ENCODE data around the gene SCARB2.

The SCARB2 gene

DNA sequence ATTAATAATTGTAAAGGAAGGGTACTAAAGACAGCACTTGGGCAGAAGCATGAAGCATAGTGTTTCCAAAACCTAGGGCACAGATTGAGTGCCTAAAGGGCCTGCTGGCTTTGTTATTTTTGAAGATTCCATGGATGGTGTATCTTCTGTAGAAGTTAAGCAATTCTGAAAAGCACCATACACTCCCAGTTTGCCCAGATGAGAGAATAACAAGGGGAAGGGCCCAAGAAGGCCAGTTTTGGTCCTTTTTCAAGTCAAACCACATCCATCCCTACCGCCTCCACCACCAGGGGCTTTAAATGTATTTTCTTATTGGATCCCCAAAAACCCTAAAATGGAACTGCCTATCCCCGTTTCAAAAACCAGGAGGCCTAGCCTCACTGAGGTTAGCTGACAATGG is 17.2 kb downstream of the SCARB2 start:
- no peak overlapping the region for H3K4me3 ChIP-seq (ENCODE audit: low read depth, low read length)
- no peak for DNase-seq (ENCODE audit: low read depth)
- TF ChIP-seq, protein P1, sequence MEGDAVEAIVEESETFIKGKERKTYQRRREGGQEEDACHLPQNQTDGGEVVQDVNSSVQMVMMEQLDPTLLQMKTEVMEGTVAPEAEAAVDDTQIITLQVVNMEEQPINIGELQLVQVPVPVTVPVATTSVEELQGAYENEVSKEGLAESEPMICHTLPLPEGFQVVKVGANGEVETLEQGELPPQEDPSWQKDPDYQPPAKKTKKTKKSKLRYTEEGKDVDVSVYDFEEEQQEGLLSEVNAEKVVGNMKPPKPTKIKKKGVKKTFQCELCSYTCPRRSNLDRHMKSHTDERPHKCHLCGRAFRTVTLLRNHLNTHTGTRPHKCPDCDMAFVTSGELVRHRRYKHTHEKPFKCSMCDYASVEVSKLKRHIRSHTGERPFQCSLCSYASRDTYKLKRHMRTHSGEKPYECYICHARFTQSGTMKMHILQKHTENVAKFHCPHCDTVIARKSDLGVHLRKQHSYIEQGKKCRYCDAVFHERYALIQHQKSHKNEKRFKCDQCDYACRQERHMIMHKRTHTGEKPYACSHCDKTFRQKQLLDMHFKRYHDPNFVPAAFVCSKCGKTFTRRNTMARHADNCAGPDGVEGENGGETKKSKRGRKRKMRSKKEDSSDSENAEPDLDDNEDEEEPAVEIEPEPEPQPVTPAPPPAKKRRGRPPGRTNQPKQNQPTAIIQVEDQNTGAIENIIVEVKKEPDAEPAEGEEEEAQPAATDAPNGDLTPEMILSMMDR (IDR thresholded peaks at IDR 0.05; ENCODE audit: low read depth, low read length, missing control alignments), result no peak

DNA sequence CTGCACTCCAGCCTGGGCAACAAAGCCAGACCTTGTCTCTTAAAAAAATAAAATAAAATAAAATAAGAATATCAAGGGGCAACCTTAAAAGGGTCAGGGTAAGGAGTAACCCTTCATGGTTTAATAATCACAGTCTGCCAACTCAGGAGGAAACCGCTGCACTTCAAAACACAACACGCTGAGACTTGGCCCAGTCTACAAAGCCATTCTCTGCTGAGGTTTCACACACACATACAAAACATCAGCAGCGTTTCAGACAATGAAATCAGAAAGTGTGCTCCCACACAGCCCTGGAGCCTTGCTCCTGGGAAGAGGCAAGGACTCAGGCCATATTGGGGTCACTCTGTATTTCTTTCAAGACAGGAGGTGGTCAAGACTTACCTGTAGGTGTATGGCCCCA is 18.3 kb downstream of the SCARB2 start:
- TF ChIP-seq, protein P1 (IDR thresholded peaks at IDR 0.05; ENCODE audit: low read depth, low read length, missing control alignments), result no peak
- no peak overlapping the region for H3K4me3 ChIP-seq (ENCODE audit: low read depth, low read length)
- no peak for DNase-seq (ENCODE audit: low read depth)

DNA sequence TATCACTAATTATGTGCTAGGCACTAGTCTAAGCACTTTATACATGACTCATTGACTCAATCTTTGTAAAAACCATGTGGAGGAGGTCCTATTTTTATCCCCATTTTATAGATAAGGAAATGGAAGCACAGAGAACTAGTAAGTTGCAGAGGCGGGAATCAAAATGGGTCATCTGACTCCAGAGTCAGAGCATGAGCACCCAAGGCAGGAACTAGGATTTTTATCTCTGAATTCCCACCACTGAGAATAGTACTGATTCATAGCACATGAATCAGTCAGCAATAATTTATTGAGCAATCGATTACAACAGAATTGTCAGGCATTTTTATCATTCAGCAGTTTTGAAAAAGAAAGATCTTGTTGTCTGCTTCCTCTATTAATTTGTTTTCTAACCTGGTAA is 19.3 kb downstream of the SCARB2 start:
- no peak overlapping the region for H3K4me3 ChIP-seq (ENCODE audit: low read depth, low read length)
- TF ChIP-seq, protein P1 (IDR thresholded peaks at IDR 0.05; ENCODE audit: low read depth, low read length, missing control alignments), result no peak
- DNase-seq (ENCODE audit: low read depth), result no peak

DNA sequence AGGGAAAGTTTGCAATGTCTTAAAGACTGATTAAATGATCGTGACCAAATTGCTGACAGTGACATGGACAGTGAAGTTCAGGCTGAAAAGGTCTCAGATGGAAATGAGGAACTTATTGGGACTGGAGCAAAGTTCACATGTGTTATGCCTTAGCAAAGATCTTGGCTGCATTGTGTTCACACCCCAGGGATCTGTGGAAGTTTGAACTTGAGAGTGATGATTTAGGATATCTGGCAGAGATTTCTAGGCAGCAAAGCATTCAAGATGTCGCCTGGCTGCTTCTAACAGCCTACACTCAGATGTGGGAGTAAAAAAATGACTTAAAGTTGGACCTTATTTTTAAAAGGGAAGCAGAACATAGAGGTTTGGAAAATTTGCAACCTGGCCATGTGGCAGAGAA is 21.4 kb downstream of the SCARB2 start:
- TF ChIP-seq, protein P1 (IDR thresholded peaks at IDR 0.05; ENCODE audit: low read depth, low read length, missing control alignments), result no peak
- H3K4me3 ChIP-seq (ENCODE audit: low read depth, low read length), result no peak overlapping the region
- no peak for DNase-seq (ENCODE audit: low read depth)

DNA sequence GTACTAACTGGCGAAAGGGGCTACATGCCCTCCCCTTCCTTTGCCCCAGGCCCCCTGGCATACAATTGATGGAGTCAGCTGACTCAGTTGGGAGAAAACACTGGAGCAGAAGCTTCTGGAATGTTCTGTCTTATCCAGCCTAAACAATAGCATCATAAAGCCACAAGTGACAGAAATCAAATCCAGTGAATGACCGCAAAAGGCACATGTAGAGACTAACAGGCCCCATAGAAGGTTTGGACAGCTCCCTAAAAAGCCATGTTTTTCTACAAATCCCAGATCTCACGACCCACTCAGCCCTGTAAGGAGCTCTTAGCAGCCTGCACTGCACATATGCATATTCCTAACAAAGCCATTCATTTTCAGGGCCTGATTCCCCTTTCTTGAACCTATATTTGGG is 25.1 kb downstream of the SCARB2 start:
- TF ChIP-seq, protein P1 (IDR thresholded peaks at IDR 0.05; ENCODE audit: low read depth, low read length, missing control alignments), result no peak
- H3K4me3 ChIP-seq (ENCODE audit: low read depth, low read length), result no peak overlapping the region
- no peak for DNase-seq (ENCODE audit: low read depth)

DNA sequence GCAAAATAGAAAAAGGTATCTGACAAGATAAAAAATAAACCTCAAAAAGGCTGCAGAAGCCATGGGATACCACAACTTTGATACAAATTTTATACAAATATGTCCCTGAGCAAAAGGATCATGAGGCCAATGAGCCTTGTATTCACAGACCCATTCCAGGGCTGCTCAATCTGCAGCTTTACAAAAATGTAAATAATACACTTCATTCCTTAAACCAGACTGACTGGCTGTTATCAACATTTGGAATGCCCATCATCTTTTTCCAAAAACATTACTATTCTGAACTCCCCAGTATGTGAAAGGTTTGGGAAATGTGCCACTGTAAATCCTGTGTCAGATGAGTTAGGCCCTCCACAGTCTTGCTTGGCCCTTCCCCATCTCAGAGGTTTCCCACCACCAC is 25.5 kb downstream of the SCARB2 start:
- H3K4me3 ChIP-seq (ENCODE audit: low read depth, low read length), result no peak overlapping the region
- TF ChIP-seq, protein P1 (IDR thresholded peaks at IDR 0.05; ENCODE audit: low read depth, low read length, missing control alignments), result no peak
- DNase-seq (ENCODE audit: low read depth), result no peak

DNA sequence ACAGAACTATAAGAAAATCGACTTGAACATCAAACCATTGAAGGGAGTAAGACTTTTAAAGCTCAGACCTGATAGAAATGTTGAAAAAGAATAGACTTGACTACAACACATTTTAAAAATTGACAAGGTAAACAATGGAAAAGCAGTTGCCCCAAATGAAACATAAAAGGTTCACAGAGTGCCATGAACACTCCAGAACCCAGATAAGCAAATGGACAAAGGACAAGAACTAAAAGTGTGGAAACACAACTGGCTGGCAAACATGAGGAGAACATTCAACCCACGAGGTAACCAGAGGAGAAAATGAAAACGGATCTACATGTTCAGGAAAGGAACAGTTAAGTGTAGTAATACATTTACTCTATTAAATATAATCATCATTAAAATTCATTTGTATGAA is 26.5 kb downstream of the SCARB2 start:
- TF ChIP-seq, protein P1 (IDR thresholded peaks at IDR 0.05; ENCODE audit: low read depth, low read length, missing control alignments), result no peak
- H3K4me3 ChIP-seq (ENCODE audit: low read depth, low read length), result no peak overlapping the region
- DNase-seq (ENCODE audit: low read depth), result no peak
